ENCODE measurements around the gene ATAD1.

Gene ATAD1

GRCh38 chr10:87794285-87794684 lies 23.7 kb downstream of the ATAD1 start:
- H3K9ac ChIP-seq (ENCODE audit: low read depth, low read length), result no peak overlapping the region
- peaks cover 4% of the 10 kb centered on the region; the same call in 1 of the 2 replicates for H3K9me3 ChIP-seq (ENCODE audit: insufficient read depth, low read depth, low read length)
- peaks cover 60% of the 10 kb centered on the region for H3K36me3 ChIP-seq (ENCODE audit: insufficient read depth, low read depth, low read length)
- H3K27me3 ChIP-seq (ENCODE audit: insufficient read depth, low read length), result no peaks in the 10 kb centered on the region
- H3K4me1 ChIP-seq (ENCODE audit: insufficient read depth, low read length), result peaks cover 12% of the 10 kb centered on the region; the same call in 1 of the 2 replicates
- H3K27ac ChIP-seq (ENCODE audit: low read length), result no peak overlapping the region
- no peak overlapping the region for H3K4me3 ChIP-seq (ENCODE audit: low read length)

DNA sequence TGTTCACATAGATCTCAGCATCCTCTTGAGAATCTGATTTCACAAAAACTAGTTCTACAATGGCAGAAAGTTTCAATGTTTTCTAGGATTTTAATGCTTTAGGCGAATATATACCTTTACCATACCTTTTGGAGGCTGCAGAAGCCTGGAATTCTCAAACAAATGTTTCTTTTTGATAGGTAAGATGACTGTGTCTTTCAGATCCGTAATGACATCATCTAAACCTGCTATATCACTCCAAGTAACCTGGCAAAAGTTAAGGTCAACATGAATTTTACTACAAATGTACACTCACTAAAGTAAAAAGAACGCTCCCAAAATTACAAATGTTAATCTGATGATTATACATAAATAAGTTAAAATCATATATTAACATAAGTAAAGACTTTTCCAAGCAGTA lies 27.8 kb downstream of the ATAD1 start:
- Histone ChIP-seq H3K36me3 (ENCODE audit: insufficient read depth, low read depth, low read length) (peaks cover 57% of the 10 kb centered on the region), H3K4me3 (ENCODE audit: low read length) (no peak overlapping the region), H3K9ac (ENCODE audit: low read depth, low read length) (no peak overlapping the region), H3K27me3 (ENCODE audit: insufficient read depth, low read length) (no peaks in the 10 kb centered on the region), H3K27ac (ENCODE audit: low read length) (no peak overlapping the region), H3K4me1 (ENCODE audit: insufficient read depth, low read length) (peaks cover 11% of the 10 kb centered on the region; the same call in 1 of the 2 replicates), H3K9me3 (ENCODE audit: insufficient read depth, low read depth, low read length) (no peaks in the 10 kb centered on the region)

DNA sequence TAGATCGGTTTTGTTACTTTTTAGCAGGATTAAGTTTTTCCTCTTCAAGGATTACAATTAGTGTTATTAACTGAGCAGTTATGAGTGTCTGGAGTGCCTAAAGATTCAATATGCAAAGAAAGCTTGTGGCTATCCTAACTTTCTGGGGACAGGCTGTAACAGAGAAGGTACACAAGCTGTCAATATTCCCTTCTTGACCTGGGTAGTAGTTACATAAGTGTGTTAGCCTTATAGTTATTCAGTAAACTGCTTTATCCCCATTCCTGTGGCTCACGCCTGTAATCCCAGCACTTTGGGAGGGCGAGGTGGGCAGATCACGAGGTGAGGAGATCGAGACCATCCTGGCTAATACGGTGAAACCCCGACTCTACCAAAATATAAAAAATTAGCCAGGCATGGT lies 31.6 kb downstream of the ATAD1 start:
- Histone ChIP-seq H3K9ac (ENCODE audit: low read depth, low read length) (no peak overlapping the region), H3K4me1 (ENCODE audit: insufficient read depth, low read length) (no peaks in the 10 kb centered on the region), H3K27ac (ENCODE audit: low read length) (no peak overlapping the region), H3K36me3 (ENCODE audit: insufficient read depth, low read depth, low read length) (peaks cover 66% of the 10 kb centered on the region), H3K4me3 (ENCODE audit: low read length) (no peak overlapping the region), H3K9me3 (ENCODE audit: insufficient read depth, low read depth, low read length) (no peaks in the 10 kb centered on the region), H3K27me3 (ENCODE audit: insufficient read depth, low read length) (no peaks in the 10 kb centered on the region)

- Histone ChIP-seq H3K9me3 (ENCODE audit: insufficient read depth, low read depth, low read length) (no peaks in the 10 kb centered on the region), H3K4me1 (ENCODE audit: insufficient read depth, low read length) (no peaks in the 10 kb centered on the region), H3K27ac (ENCODE audit: low read length) (no peak overlapping the region), H3K36me3 (ENCODE audit: insufficient read depth, low read depth, low read length) (peaks cover 61% of the 10 kb centered on the region), H3K4me3 (ENCODE audit: low read length) (no peak overlapping the region), H3K9ac (ENCODE audit: low read depth, low read length) (no peak overlapping the region), H3K27me3 (ENCODE audit: insufficient read depth, low read length) (no peaks in the 10 kb centered on the region)
Measured at GRCh38 chr10:87782721-87783120, 35.3 kb downstream of the ATAD1 start.

DNA sequence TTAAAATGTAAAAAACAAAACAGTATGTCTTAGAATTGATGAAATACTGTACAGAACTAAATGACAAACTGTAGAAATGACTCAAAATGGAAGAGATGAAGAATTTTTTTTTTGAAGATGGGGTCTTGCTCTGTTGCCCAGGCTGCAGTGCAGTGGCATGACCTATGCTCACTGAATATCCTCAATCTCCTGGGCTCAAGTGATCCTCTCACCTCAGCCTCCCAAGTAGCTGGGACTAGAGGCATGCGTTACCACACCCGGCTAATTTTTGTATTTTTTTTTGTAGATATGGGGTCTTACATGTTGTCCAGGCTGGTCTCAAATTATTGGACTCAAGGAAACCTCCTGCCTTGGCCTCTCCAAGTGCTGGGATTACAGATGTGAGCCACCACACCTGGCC lies 36.5 kb downstream of the ATAD1 start:
- Histone ChIP-seq H3K9me3 (ENCODE audit: insufficient read depth, low read depth, low read length) (no peaks in the 10 kb centered on the region), H3K36me3 (ENCODE audit: insufficient read depth, low read depth, low read length) (peaks cover 63% of the 10 kb centered on the region)

DNA sequence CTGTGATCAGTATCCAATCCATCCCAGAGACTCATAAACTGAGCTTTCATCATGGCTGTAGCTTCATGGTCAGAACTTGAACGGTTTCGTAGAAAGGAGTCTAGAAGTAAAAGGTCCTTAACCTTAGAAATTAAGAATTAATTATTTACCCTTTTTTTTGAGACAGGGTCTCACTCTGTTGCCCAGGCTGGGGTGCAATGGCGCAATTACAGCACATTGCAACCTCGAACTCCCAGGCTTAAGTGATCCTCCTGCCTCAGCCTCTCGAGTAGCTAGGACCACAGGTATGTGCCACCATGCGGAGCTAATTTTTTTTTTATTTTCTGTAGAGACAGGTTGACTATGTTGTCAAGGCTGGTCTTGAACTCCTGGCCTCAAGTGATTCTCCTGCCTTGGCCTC lies 41.7 kb downstream of the ATAD1 start:
- Histone ChIP-seq H3K4me3 (ENCODE audit: low read length) (no peak overlapping the region), H3K9ac (ENCODE audit: low read depth, low read length) (no peak overlapping the region), H3K27ac (ENCODE audit: low read length) (no peak overlapping the region), H3K9me3 (ENCODE audit: insufficient read depth, low read depth, low read length) (no peaks in the 10 kb centered on the region), H3K36me3 (ENCODE audit: insufficient read depth, low read depth, low read length) (peaks cover 53% of the 10 kb centered on the region), H3K4me1 (ENCODE audit: insufficient read depth, low read length) (no peaks in the 10 kb centered on the region), H3K27me3 (ENCODE audit: insufficient read depth, low read length) (no peaks in the 10 kb centered on the region)

More for the DNA sequence above, 36.5 kb downstream of the ATAD1 start:
- H3K27ac ChIP-seq (ENCODE audit: low read length), result no peak overlapping the region
- H3K4me3 ChIP-seq (ENCODE audit: low read length), result no peak overlapping the region
- H3K27me3 ChIP-seq (ENCODE audit: insufficient read depth, low read length), result no peaks in the 10 kb centered on the region
- H3K4me1 ChIP-seq (ENCODE audit: insufficient read depth, low read length), result no peaks in the 10 kb centered on the region
- no peak overlapping the region for H3K9ac ChIP-seq (ENCODE audit: low read depth, low read length)

GRCh38 chr10:87775766-87776165 lies 42.3 kb downstream of the ATAD1 start:
- no peak overlapping the region for H3K4me3 ChIP-seq (ENCODE audit: low read length)
- no peaks in the 10 kb centered on the region for H3K4me1 ChIP-seq (ENCODE audit: insufficient read depth, low read length)
- no peak overlapping the region for H3K27ac ChIP-seq (ENCODE audit: low read length)
- no peaks in the 10 kb centered on the region for H3K9me3 ChIP-seq (ENCODE audit: insufficient read depth, low read depth, low read length)
- H3K9ac ChIP-seq (ENCODE audit: low read depth, low read length), result no peak overlapping the region
- H3K36me3 ChIP-seq (ENCODE audit: insufficient read depth, low read depth, low read length), result peaks cover 53% of the 10 kb centered on the region
- H3K27me3 ChIP-seq (ENCODE audit: insufficient read depth, low read length), result no peaks in the 10 kb centered on the region

- Histone ChIP-seq H3K9me3 (ENCODE audit: insufficient read depth, low read depth, low read length) (no peaks in the 10 kb centered on the region), H3K27me3 (ENCODE audit: insufficient read depth, low read length) (no peaks in the 10 kb centered on the region), H3K27ac (ENCODE audit: low read length) (no peak overlapping the region), H3K36me3 (ENCODE audit: insufficient read depth, low read depth, low read length) (peaks cover 58% of the 10 kb centered on the region), H3K4me1 (ENCODE audit: insufficient read depth, low read length) (peaks cover 6% of the 10 kb centered on the region; the same call in 1 of the 2 replicates), H3K9ac (ENCODE audit: low read depth, low read length) (no peak overlapping the region), H3K4me3 (ENCODE audit: low read length) (no peak overlapping the region)
Measured at GRCh38 chr10:87771871-87772500, 46.0 kb downstream of the ATAD1 start.

DNA sequence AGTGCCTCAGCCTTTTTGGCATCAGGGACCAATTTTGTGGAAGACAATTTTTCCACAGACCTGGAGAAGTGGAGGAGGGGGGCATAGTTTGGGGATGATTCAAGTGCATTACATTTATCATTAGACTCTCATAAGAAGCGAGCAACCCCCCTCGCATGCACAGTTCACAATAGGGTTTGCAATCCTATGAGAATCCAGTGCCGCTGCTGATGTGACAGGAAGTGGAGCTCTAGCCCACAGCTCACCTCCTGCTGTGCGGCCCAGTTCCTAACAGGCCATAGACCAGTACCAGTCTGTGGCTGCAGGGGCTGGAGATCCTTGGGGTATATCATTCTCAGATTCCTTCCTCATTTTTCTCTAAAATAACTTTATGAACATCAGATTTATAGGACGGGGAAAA lies 50.8 kb downstream of the ATAD1 start:
- Histone ChIP-seq H3K36me3 (ENCODE audit: insufficient read depth, low read depth, low read length) (peaks cover 49% of the 10 kb centered on the region), H3K4me1 (ENCODE audit: insufficient read depth, low read length) (peaks cover 6% of the 10 kb centered on the region; the same call in 1 of the 2 replicates), H3K9me3 (ENCODE audit: insufficient read depth, low read depth, low read length) (no peaks in the 10 kb centered on the region), H3K9ac (ENCODE audit: low read depth, low read length) (no peak overlapping the region), H3K27me3 (ENCODE audit: insufficient read depth, low read length) (no peaks in the 10 kb centered on the region), H3K27ac (ENCODE audit: low read length) (no peak overlapping the region), H3K4me3 (ENCODE audit: low read length) (no peak overlapping the region)

- H3K27ac ChIP-seq (ENCODE audit: low read length), result no peak overlapping the region
- no peak overlapping the region for H3K9ac ChIP-seq (ENCODE audit: low read depth, low read length)
- peaks cover 50% of the 10 kb centered on the region for H3K36me3 ChIP-seq (ENCODE audit: insufficient read depth, low read depth, low read length)
- H3K4me3 ChIP-seq (ENCODE audit: low read length), result no peak overlapping the region
- H3K4me1 ChIP-seq (ENCODE audit: insufficient read depth, low read length), result peaks cover 6% of the 10 kb centered on the region; the same call in 1 of the 2 replicates
- H3K9me3 ChIP-seq (ENCODE audit: insufficient read depth, low read depth, low read length), result no peaks in the 10 kb centered on the region
- H3K27me3 ChIP-seq (ENCODE audit: insufficient read depth, low read length), result no peaks in the 10 kb centered on the region
Measured at GRCh38 chr10:87765666-87766376, 52.2 kb downstream of the ATAD1 start.

- H3K9me3 ChIP-seq (ENCODE audit: insufficient read depth, low read depth, low read length), result no peaks in the 10 kb centered on the region
- no peak overlapping the region for H3K27ac ChIP-seq (ENCODE audit: low read length)
- no peak overlapping the region for H3K9ac ChIP-seq (ENCODE audit: low read depth, low read length)
- H3K36me3 ChIP-seq (ENCODE audit: insufficient read depth, low read depth, low read length), result peaks cover 40% of the 10 kb centered on the region
- H3K4me1 ChIP-seq (ENCODE audit: insufficient read depth, low read length), result peaks cover 6% of the 10 kb centered on the region; the same call in 1 of the 2 replicates
- no peaks in the 10 kb centered on the region for H3K27me3 ChIP-seq (ENCODE audit: insufficient read depth, low read length)
- H3K4me3 ChIP-seq (ENCODE audit: low read length), result no peak overlapping the region
Measured at GRCh38 chr10:87764072-87764934, 53.7 kb downstream of the ATAD1 start.
